HCT116 (cell line): Measurements from ENCODE around the gene BTNL8. TPM values are rescaled to one million over a fixed set of nuclear protein-coding genes. Genes with fewer than 3 reads are reported as not detected.

Source experiments
- ATAC-seq: fragments of 200-7000 bp; cut with Tn5 transposase; 2 replicates; pipeline ENCODE4 v1.9.1; 2020; ENCODE audit warnings: mild to moderate bottlenecking, moderate library complexity
- BruUV-seq: library from RNA; stranded (reverse); fragments of 400-500 nt; replicated peaks from 2 replicates; lab custom pipeline; 2021; lab: Mats Ljungman, UMichigan
- CTCF ChIA-PET: fragments of 300-600 bp; sonication (Branson Sonifier 250); formaldehyde crosslinking; loops from one replicate; lab custom pipeline; 2021; ENCODE audit warnings: antibody characterized with exemption; lab: Charles Lee
- POLR2A ChIA-PET: fragments of 300-600, 350-600 bp; sonication (Branson Sonifier 250); formaldehyde crosslinking; loops from one replicate; lab custom pipeline; 2021; ENCODE audit warnings: antibody characterized with exemption; lab: Charles Lee
- RAD21 ChIA-PET, 2 experiments: fragments of 300-600 bp; sonication (Branson Sonifier 250); formaldehyde crosslinking; loops; one replicate each; lab custom pipeline; 2023; ENCODE audit warnings: low total read pairs in 2 of 2; ENCODE audit not compliant: uncharacterized antibody in 2 of 2, unreplicated experiment in 2 of 2, low non-redundant PET in 1 of 2; lab: Charles Lee
- DNase-seq: peaks from one replicate; pipeline ENCODE4 v3.0.0-alpha.2; 2010; ENCODE audit warnings: low read depth, low spot score
- H2AFZ ChIP-seq: fragments of 200-600 bp; shearing (Covaris generic), sonication (generic); 2 replicates; pipeline ENCODE4 v1.6.1; 2017; ENCODE audit warnings: low read depth, mixed run types, mixed read lengths, antibody characterized with exemption, low read length; ENCODE audit not compliant: poor library complexity, severe bottlenecking
- H3K27ac ChIP-seq: 2 replicates; pipeline ENCODE4 v1.5.1; 2012; ENCODE audit warnings: low read depth, low read length
- H3K27me3 ChIP-seq: fragments of 200-600 bp; sonication (generic); 2 replicates; pipeline ENCODE4 v1.6.1; 2016; ENCODE audit warnings: mixed run types, low read length, mixed read lengths; ENCODE audit not compliant: insufficient read depth
- H3K36me3 ChIP-seq, 2 experiments: fragments of 200-500 bp in 1 of 2; fragments of 200-600 bp in 1 of 2; sonication (Bioruptor generic) in 1 of 2; sonication (generic) in 1 of 2; 2 replicates each; pipeline versions ENCODE4 v1.5.1 to v1.6.1; 2014 to 2016; ENCODE audit warnings: low read length in 2 of 2, inconsistent platforms in 1 of 2, mixed read lengths in 1 of 2, mixed run types in 1 of 2; ENCODE audit not compliant: insufficient read depth in 2 of 2, control insufficient read depth in 1 of 2
- H3K4me1 ChIP-seq, 2 experiments: fragments of 200-600 bp in 1 of 2; sonication (generic) in 1 of 2; 2 replicates each; pipeline versions ENCODE4 v1.5.1 to v1.6.1; 2012 to 2017; ENCODE audit warnings: low read length in 2 of 2, inconsistent platforms in 1 of 2, mild to moderate bottlenecking in 1 of 2, mixed read lengths in 1 of 2, mixed run types in 1 of 2, moderate library complexity in 1 of 2; ENCODE audit not compliant: insufficient read depth in 2 of 2, control insufficient read depth in 1 of 2
- H3K4me2 ChIP-seq: fragments of 200-600 bp; sonication (generic); 2 replicates; pipeline ENCODE4 v1.6.1; 2017; ENCODE audit warnings: mixed run types, low read length, mixed read lengths
- H3K4me3 ChIP-seq, 2 experiments: fragments of 200-600 bp in 1 of 2; sonication (generic) in 1 of 2; replicated peaks in 1 of 2; 2 replicates each; pipeline ENCODE4 v1.5.1; 2011 to 2016; ENCODE audit warnings: low read length in 2 of 2, control low read depth in 1 of 2, low read depth in 1 of 2, mild to moderate bottlenecking in 1 of 2, mixed read lengths in 1 of 2, mixed run types in 1 of 2
- H3K79me2 ChIP-seq: fragments of 200-600 bp; sonication (generic); 2 replicates; pipeline ENCODE4 v1.6.1; 2017; ENCODE audit warnings: mild to moderate bottlenecking, mixed run types, low read length, moderate library complexity, mixed read lengths; ENCODE audit not compliant: insufficient read depth
- H3K9ac ChIP-seq: fragments of 200-600 bp; sonication (generic); 2 replicates; pipeline ENCODE4 v1.6.1; 2016; ENCODE audit warnings: low read length, mixed read lengths
- H3K9me2 ChIP-seq: fragments of 200-600 bp; sonication (generic), shearing (Covaris generic); 2 replicates; pipeline ENCODE4 v1.6.1; 2017; ENCODE audit warnings: mixed run types, mild to moderate bottlenecking, moderate library complexity; ENCODE audit not compliant: insufficient read depth
- H3K9me3 ChIP-seq, 2 experiments: fragments of 200-500 bp in 1 of 2; fragments of 200-600 bp in 1 of 2; sonication (Bioruptor generic) in 1 of 2; sonication (generic) in 1 of 2; 2 replicates each; pipeline ENCODE4 v1.6.1; 2014 to 2017; ENCODE audit warnings: low read length in 2 of 2, mixed read lengths in 2 of 2, inconsistent platforms in 1 of 2, low read depth in 1 of 2, mild to moderate bottlenecking in 1 of 2, mixed run types in 1 of 2, moderate library complexity in 1 of 2; ENCODE audit not compliant: control insufficient read depth in 1 of 2, insufficient read depth in 1 of 2
- H4K20me1 ChIP-seq: fragments of 200-600 bp; sonication (generic), shearing (Covaris generic); 2 replicates; pipeline ENCODE4 v1.6.1; 2017; ENCODE audit warnings: mixed run types, mild to moderate bottlenecking, moderate library complexity; ENCODE audit not compliant: insufficient read depth
- CEBPB ChIP-seq: IDR thresholded peaks from 2 replicates; pipeline ENCODE4 v1.6.1; 2012; ENCODE audit warnings: low read depth
- CTCF ChIP-seq, 3 experiments: fragments of 200-600 bp in 1 of 3; sonication (generic) in 1 of 3; IDR thresholded peaks in 2 of 3; conservative IDR thresholded peaks in 1 of 3; 2 replicates each; pipeline ENCODE4 v1.5.1; 2012 to 2017; ENCODE audit warnings: low read depth in 2 of 3, low read length in 2 of 3, antibody characterized with exemption in 1 of 3, borderline replicate concordance in 1 of 3, control low read depth in 1 of 3, mild to moderate bottlenecking in 1 of 3, mixed read lengths in 1 of 3, mixed run types in 1 of 3, moderate library complexity in 1 of 3; ENCODE audit not compliant: insufficient read depth in 1 of 3
- EZH2 ChIP-seq: fragments of 200-600 bp; sonication (generic); IDR thresholded peaks from 2 replicates; pipeline ENCODE4 v1.6.1; 2017; ENCODE audit warnings: antibody characterized with exemption, mixed run types
- MAX ChIP-seq: IDR thresholded peaks from 2 replicates; pipeline ENCODE4 v1.6.1; 2012
- POLR2A ChIP-seq: IDR thresholded peaks from 2 replicates; pipeline ENCODE4 v1.7.0; 2011; ENCODE audit warnings: borderline replicate concordance; ENCODE audit not compliant: insufficient read depth, insufficient read length; ENCODE audit errors: extremely low read depth
- REST ChIP-seq: IDR thresholded peaks from 2 replicates; pipeline ENCODE4 v1.6.1; 2012; ENCODE audit warnings: low read depth
- SP1 ChIP-seq: IDR thresholded peaks from 2 replicates; pipeline ENCODE4 v1.6.1; 2012; ENCODE audit warnings: low read depth
- SRF ChIP-seq: IDR thresholded peaks from 2 replicates; pipeline ENCODE4 v1.6.1; 2012; ENCODE audit warnings: low read depth
- intact Hi-C: fragments of 100-400 bp; cut with micrococcal nuclease; formaldehyde crosslinking; loops from 2 replicates; pipeline ENCODE4 v1.10.0; 2022
- total RNA-seq: library from RNA; stranded (reverse); gene quantifications from one replicate; pipeline ENCODE4 v1.2.1, GENCODE V29; 2021; ENCODE audit not compliant: unreplicated experiment

The BTNL8 gene
- total RNA-seq, 1 experiment from 2014 or later, result not detected

- no peak overlapping the region for H3K9ac ChIP-seq
- H4K20me1 ChIP-seq, result no peaks in the 10 kb centered on the region
- DNase-seq, result no peak
- ChIA-PET POLR2A (no interaction called here), RAD21 (no interaction called here), CTCF (no interaction called here)
- H3K79me2 ChIP-seq, result no peaks in the 10 kb centered on the region
- intact Hi-C loops, result no loop called here
- no peaks in the 10 kb centered on the region for H3K9me3 ChIP-seq
- no peak for ATAC-seq
- no peaks in the 10 kb centered on the region for H3K9me2 ChIP-seq
- no peak overlapping the region for H3K4me3 ChIP-seq
- BruUV-seq, result no TSS peak
- H3K36me3 ChIP-seq, result no peaks in the 10 kb centered on the region
- no peak overlapping the region for H3K4me2 ChIP-seq
- no peak overlapping the region for H2AFZ ChIP-seq
- H3K27ac ChIP-seq, result no peak overlapping the region
- no peaks in the 10 kb centered on the region for H3K27me3 ChIP-seq
- TF ChIP-seq POLR2A (no peak), REST (no peak), SRF (no peak), EZH2 (no peak), CTCF (IDR thresholded peaks at IDR 0.05 in 2 of 3, conservative IDR thresholded peaks at IDR 0.05 in 1 of 3; ENCODE audit: borderline replicate concordance in 1 of 3, insufficient read depth in 1 of 3, low read depth in 2 of 3, low read length in 2 of 3) (no peak), CEBPB (no peak), SP1 (no peak), MAX (no peak)
- H3K4me1 ChIP-seq, result no peaks in the 10 kb centered on the region
Measured at GRCh38 chr5:180970336-180970735, 71.4 kb downstream of the BTNL8 start.
